Right lobe of liver (tissue), 6 donors: ENCODE results near the gene ARRDC4. TPM values are rescaled to one million over a fixed set of nuclear protein-coding genes. Genes with fewer than 3 reads are reported as not detected.

ENCODE experiments used
- ATAC-seq, 4 donors: fragments of 200-7000 bp; cut with Tn5 transposase; one replicate each; pipeline ENCODE4 v1.9.1; 2020; ENCODE audit warnings: mild to moderate bottlenecking in 4 of 4, moderate library complexity in 4 of 4
- DNase-seq, 3 donors: peaks; one replicate each; pipeline ENCODE4 v3.0.0-alpha.2; 2020
- H3K27ac ChIP-seq, 3 donors: fragments of 200-600 bp; one replicate each; pipeline ENCODE4 v1.8.0; 2022
- H3K27me3 ChIP-seq, 2 donors: fragments of 200-600 bp; one replicate each; pipeline ENCODE4 v1.8.0; 2022
- H3K36me3 ChIP-seq, 4 donors: fragments of 200-600 bp; sonication (generic) in 1 of 4; one replicate each; pipeline versions ENCODE4 v1.5.1 to v1.8.0; 2017 to 2022; ENCODE audit warnings: control low read depth in 1 of 4
- H3K4me1 ChIP-seq, 4 donors: fragments of 200-600 bp; sonication (generic) in 1 of 4; one replicate each; pipeline versions ENCODE4 v1.5.1 to v1.8.0; 2017 to 2022; ENCODE audit warnings: control low read depth in 1 of 4
- H3K4me3 ChIP-seq, 3 donors: fragments of 200-600 bp; one replicate each; pipeline ENCODE4 v1.8.0; 2022
- H3K9me3 ChIP-seq, 4 donors: fragments of 200-600 bp; sonication (generic) in 1 of 4; one replicate each; pipeline versions ENCODE4 v1.5.1 to v1.8.0; 2017 to 2022; ENCODE audit warnings: control low read depth in 1 of 4
- POLR2A ChIP-seq: fragments of 450-650 bp; IDR thresholded peaks from one replicate; pipeline ENCODE4 v1.6.1; 2017; ENCODE audit warnings: antibody characterized with exemption, mild to moderate bottlenecking
- WGBS: methylation state at CpG from one replicate; pipeline ENCODE4 v1.1.6; 2018; ENCODE audit warnings: low coverage, low lambda C conversion rate; ENCODE audit not compliant: insufficient coverage; ENCODE audit errors: missing lambda C conversion rate; 5-methylcytosine and 5-hydroxymethylcytosine counted together
- intact Hi-C, 2 donors: fragments of 100-400 bp; cut with DNase I; formaldehyde crosslinking; loops; one replicate each; pipeline versions ENCODE4 v1.11.2 to v1.14.1; 2022
- long read RNA-seq: library from polyadenylated mRNA; unstranded; transcript quantifications from one replicate; pipeline ENCODE4 v2.0.0, GENCODE V29; 2019
- total RNA-seq, 6 experiments: library from RNA; depleted of rRNA in 2 of 6; stranded (reverse); fragments of >200 nt in 2 of 6; fragmentation: NEBNext Ultra II Directional in 3 of 6; extraction: Animal tissue kit (Norgen Biotek cat#: 25700) in 3 of 6; gene quantifications; one replicate each; pipeline versions ENCODE4 v1.1.0 to v1.2.4, GENCODE V29; 2016 to 2023
- TF ChIP-seq, protein P1 (sequence below), 4 donors: fragments of 200-600 bp in 3 of 4; fragments of 450-650 bp in 1 of 4; IDR thresholded peaks; one replicate each; pipeline versions ENCODE4 v1.5.1 to v1.8.0; 2016 to 2022; ENCODE audit warnings: antibody characterized with exemption in 4 of 4, mild to moderate bottlenecking in 2 of 4
- donor health status: DM: no; HTN: yes; CAD: no.
- donor health status: DM: no; HTN: no; CAD: no.
- donor health status: DM: no; HTN: no; CAD: no.
- donor health status: DM: no; HTN: yes; CAD: no.
- donor health status: DM: no; HTN: yes; CAD: no.

The ARRDC4 gene, protein sequence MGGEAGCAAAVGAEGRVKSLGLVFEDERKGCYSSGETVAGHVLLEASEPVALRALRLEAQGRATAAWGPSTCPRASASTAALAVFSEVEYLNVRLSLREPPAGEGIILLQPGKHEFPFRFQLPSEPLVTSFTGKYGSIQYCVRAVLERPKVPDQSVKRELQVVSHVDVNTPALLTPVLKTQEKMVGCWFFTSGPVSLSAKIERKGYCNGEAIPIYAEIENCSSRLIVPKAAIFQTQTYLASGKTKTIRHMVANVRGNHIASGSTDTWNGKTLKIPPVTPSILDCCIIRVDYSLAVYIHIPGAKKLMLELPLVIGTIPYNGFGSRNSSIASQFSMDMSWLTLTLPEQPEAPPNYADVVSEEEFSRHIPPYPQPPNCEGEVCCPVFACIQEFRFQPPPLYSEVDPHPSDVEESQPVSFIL
- 10 to 100 TPM in 3 of 6 experiments, 1 to 10 TPM in 3; 5.0 to 17.4 (median 12.7) TPM for total RNA-seq
- long read RNA-seq, result 0 reads

DNA sequence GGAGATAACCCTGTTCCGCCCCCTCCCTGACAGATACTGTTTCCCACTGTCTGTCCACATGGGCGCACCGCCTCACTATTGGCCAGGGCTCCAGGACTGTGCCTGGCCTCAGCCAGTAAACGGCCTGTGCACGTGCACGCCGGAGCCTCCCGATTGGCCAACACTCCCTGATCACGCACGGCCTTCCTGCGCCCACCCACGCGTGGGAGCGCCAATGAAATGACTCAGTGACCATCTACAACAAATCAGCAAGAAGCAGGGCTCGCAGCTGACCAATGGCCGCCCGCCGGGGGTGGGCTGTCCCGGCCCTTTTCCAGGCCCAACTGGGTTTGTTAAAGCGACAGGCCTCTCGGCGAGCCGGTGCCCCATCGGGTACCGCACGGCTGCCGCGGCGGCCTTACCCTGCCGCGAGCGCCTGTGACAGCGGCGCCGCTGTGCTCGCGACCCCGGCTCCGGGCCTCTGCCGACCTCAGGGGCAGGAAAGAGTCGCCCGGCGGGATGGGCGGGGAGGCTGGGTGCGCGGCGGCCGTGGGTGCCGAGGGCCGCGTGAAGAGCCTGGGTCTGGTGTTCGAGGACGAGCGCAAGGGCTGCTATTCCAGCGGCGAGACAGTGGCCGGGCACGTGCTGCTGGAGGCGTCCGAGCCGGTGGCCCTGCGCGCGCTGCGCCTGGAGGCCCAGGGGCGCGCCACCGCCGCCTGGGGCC lies at the start of gene ARRDC4:
TSS of gene ARRDC4 (plus strand) at position 340 of the 703 bp plus-strand sequence. CDS start at position 499, 159 bp downstream.
- H3K27me3 ChIP-seq, result no peaks in the 10 kb centered on the region
- peak; percentile 93 to 98 (median 96) for ATAC-seq
- DNase-seq, result peak; percentile 100
- intact Hi-C loops, result no loop called here
- TF ChIP-seq, protein P1, sequence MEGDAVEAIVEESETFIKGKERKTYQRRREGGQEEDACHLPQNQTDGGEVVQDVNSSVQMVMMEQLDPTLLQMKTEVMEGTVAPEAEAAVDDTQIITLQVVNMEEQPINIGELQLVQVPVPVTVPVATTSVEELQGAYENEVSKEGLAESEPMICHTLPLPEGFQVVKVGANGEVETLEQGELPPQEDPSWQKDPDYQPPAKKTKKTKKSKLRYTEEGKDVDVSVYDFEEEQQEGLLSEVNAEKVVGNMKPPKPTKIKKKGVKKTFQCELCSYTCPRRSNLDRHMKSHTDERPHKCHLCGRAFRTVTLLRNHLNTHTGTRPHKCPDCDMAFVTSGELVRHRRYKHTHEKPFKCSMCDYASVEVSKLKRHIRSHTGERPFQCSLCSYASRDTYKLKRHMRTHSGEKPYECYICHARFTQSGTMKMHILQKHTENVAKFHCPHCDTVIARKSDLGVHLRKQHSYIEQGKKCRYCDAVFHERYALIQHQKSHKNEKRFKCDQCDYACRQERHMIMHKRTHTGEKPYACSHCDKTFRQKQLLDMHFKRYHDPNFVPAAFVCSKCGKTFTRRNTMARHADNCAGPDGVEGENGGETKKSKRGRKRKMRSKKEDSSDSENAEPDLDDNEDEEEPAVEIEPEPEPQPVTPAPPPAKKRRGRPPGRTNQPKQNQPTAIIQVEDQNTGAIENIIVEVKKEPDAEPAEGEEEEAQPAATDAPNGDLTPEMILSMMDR (IDR thresholded peaks at IDR 0.05), result no peak
- TF ChIP-seq POLR2A, result peak; percentile 94
- 0% methylated on average over 12 of the region's 69 CpGs for WGBS
- H3K27ac ChIP-seq, result peak within 1 kb of the TSS; percentile 86 to 91 (median 89)
- peaks cover 0 to 13% (median 3%) of the 10 kb centered on the region in 4 donors for H3K4me1 ChIP-seq
- H3K9me3 ChIP-seq, result no peaks in the 10 kb centered on the region
- no peaks in the 10 kb centered on the region for H3K36me3 ChIP-seq
- peak within 1 kb of the TSS; percentile 80 to 91 (median 88) for H3K4me3 ChIP-seq

DNA sequence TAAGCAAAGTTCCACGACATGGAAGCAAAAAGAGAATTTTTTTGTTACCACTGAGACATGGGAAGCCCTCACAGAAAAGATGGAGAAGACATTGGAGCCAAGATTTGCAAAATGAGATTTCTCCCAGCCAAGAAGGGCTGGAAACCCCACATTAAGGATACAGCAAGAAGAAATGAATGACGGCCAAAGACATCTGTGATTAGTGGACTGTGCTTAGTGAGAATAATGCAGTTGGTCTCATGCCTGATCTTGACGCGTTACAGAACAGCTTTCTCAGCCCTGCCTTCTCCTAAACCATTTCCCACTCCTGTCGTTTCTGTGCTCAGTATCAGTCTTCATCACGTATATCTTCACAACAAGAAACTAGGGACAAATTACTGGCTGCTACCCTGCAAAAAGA lies 45.8 kb upstream of the ARRDC4 start:
- Histone ChIP-seq H3K9me3 (no peaks in the 10 kb centered on the region), H3K4me3 (no peak overlapping the region), H3K4me1 (no peaks in the 10 kb centered on the region), H3K27me3 (no peaks in the 10 kb centered on the region), H3K36me3 (no peaks in the 10 kb centered on the region), H3K27ac (no peak overlapping the region)
- intact Hi-C loops, result no loop called here
- ATAC-seq (no peak), DNase-seq (no peak)
- 48% methylated on average over 6 of the region's 6 CpGs for WGBS
- TF ChIP-seq, protein P1 (IDR thresholded peaks at IDR 0.05), result no peak
- no peak for TF ChIP-seq POLR2A

DNA sequence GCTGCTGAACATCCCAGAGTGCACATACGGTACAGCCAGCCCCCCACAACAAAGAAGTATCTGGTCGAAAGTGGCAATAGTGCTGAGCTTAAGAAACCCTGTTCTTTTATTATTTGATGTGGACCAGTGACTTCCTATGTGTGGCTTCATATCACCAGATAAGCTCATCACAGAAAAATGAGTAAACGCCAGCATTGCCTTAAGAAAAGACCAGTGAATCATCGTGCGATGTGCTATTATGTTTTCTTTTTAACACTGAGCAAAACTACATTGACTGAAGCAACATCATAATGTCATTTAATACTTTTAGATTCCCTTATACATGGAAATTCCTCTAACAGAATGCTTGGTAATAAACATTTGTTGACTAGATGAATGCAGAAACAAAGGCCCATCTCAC lies 45.2 kb upstream of the ARRDC4 start:
- DNase-seq (no peak), ATAC-seq (no peak)
- intact Hi-C loops, result no loop called here
- Histone ChIP-seq H3K4me1 (no peaks in the 10 kb centered on the region), H3K36me3 (no peaks in the 10 kb centered on the region), H3K27me3 (no peaks in the 10 kb centered on the region), H3K9me3 (no peaks in the 10 kb centered on the region), H3K4me3 (no peak overlapping the region), H3K27ac (no peak overlapping the region)
- no peak for TF ChIP-seq POLR2A
- TF ChIP-seq, protein P1 (IDR thresholded peaks at IDR 0.05), result no peak
- 62% methylated on average over 5 of the region's 5 CpGs for WGBS

DNA sequence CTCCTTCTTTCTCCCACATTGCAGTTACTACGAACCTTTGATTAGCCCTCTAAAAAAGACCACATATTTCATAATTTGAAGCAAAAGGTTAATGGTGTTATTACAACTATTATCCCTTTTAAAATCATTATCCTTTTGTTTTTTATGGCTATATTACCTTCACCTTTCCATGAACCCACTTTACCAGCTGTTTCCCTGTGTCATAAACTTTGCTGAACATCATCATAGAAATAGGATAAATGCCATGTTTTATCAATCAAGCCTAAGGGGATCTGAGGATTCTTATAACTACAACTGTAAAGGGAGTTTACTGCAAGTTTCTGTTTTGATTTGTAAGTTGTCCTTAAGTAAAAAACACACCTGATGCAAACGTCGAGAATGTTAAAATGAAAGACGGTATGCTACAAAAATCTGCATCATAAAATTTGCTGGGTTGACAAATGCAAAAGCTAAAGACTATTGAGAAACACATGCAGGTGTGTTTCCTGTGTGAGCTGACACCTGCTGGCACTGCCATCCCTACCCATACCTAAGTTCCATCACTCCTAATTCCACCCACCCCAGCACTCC lies 39.1 kb upstream of the ARRDC4 start:
- H3K4me1 ChIP-seq, result no peaks in the 10 kb centered on the region
- intact Hi-C loops, result no loop called here
- 69% methylated on average over 4 of the region's 4 CpGs for WGBS
- no peaks in the 10 kb centered on the region for H3K36me3 ChIP-seq
- DNase-seq (no peak), ATAC-seq (no peak)
- no peaks in the 10 kb centered on the region for H3K9me3 ChIP-seq
- no peaks in the 10 kb centered on the region for H3K27me3 ChIP-seq
- H3K27ac ChIP-seq, result no peak overlapping the region
- H3K4me3 ChIP-seq, result no peak overlapping the region
- TF ChIP-seq, protein P1 (IDR thresholded peaks at IDR 0.05), result no peak
- no peak for TF ChIP-seq POLR2A
